Measurements from ENCODE around the gene CDC42EP2.
A peak's percentile ranks its signal among the peaks of the same experiment; 100 is the strongest.
"Not testable (repeated sequence)": the region's sequence is repeated elsewhere in the genome, so short reads cannot be mapped to it uniquely, and the experiment has no call there.

Gene CDC42EP2

GRCh38 chr11:65327021-65327420 lies 12.4 kb downstream of the CDC42EP2 start:
- TF ChIP-seq CTCF (IDR thresholded peaks at IDR 0.05; ENCODE audit: control insufficient read depth, insufficient read depth, low read depth, low read length, missing control alignments), result no peak
- no peak overlapping the region for H3K4me3 ChIP-seq (ENCODE audit: control insufficient read depth, low read depth, low read length)
- DNase-seq (ENCODE audit: low read depth), result no peak

GRCh38 chr11:65329478-65329877 lies 14.8 kb downstream of the CDC42EP2 start:
- no peak for DNase-seq (ENCODE audit: low read depth)
- no peak overlapping the region for H3K4me3 ChIP-seq (ENCODE audit: control insufficient read depth, low read depth, low read length)
- TF ChIP-seq CTCF (IDR thresholded peaks at IDR 0.05; ENCODE audit: control insufficient read depth, insufficient read depth, low read depth, low read length, missing control alignments), result no peak

GRCh38 chr11:65329944-65330403 lies 15.3 kb downstream of the CDC42EP2 start:
- peak; percentile 74 for TF ChIP-seq CTCF (IDR thresholded peaks at IDR 0.05; ENCODE audit: control insufficient read depth, insufficient read depth, low read depth, low read length, missing control alignments)
- DNase-seq (ENCODE audit: low read depth), result peak; percentile 75

GRCh38 chr11:65330544-65330943 lies 15.9 kb downstream of the CDC42EP2 start:
- DNase-seq (ENCODE audit: low read depth), result no peak
- H3K4me3 ChIP-seq (ENCODE audit: control insufficient read depth, low read depth, low read length), result no peak overlapping the region
- no peak for TF ChIP-seq CTCF (IDR thresholded peaks at IDR 0.05; ENCODE audit: control insufficient read depth, insufficient read depth, low read depth, low read length, missing control alignments)

More at GRCh38 chr11:65329944-65330403, 15.3 kb downstream of the CDC42EP2 start:
- H3K4me3 ChIP-seq (ENCODE audit: control insufficient read depth, low read depth, low read length), result no peak overlapping the region

GRCh38 chr11:65332591-65332990 lies 17.9 kb downstream of the CDC42EP2 start:
- not testable (repeated sequence) for H3K4me3 ChIP-seq (ENCODE audit: control insufficient read depth, low read depth, low read length); DNase-seq (ENCODE audit: low read depth)

- no peak for TF ChIP-seq CTCF (IDR thresholded peaks at IDR 0.05; ENCODE audit: control insufficient read depth, insufficient read depth, low read depth, low read length, missing control alignments)
- peak overlapping the region; percentile 93 for H3K4me3 ChIP-seq (ENCODE audit: control insufficient read depth, low read depth, low read length)
- DNase-seq (ENCODE audit: low read depth), result no peak
These were observed 20.1 kb downstream of the CDC42EP2 start for GRCh38 chr11:65334696-65335295.

- H3K4me3 ChIP-seq (ENCODE audit: control insufficient read depth, low read depth, low read length), result no peak overlapping the region
- no peak for TF ChIP-seq CTCF (IDR thresholded peaks at IDR 0.05; ENCODE audit: control insufficient read depth, insufficient read depth, low read depth, low read length, missing control alignments)
- DNase-seq (ENCODE audit: low read depth), result no peak
These were observed 24.0 kb downstream of the CDC42EP2 start for GRCh38 chr11:65338676-65339075.

Data from AG09309 (cell line).